Duodenal mucosa (tissue), 2 donors: Measurements from ENCODE around the gene EDEM1.

Experiments used
- H3K27ac ChIP-seq: one replicate; pipeline ENCODE4 v1.7.0; 2013; ENCODE audit warnings: low read depth, low read length
- H3K27me3 ChIP-seq, 2 donors: one replicate each; pipeline ENCODE4 v1.7.0; 2013; ENCODE audit warnings: low read length in 2 of 2, control low read depth in 1 of 2; ENCODE audit not compliant: insufficient read depth in 2 of 2, control insufficient read depth in 1 of 2
- H3K36me3 ChIP-seq, 2 donors: one replicate each; pipeline ENCODE4 v1.7.0; 2013; ENCODE audit warnings: low read length in 2 of 2, control low read depth in 1 of 2; ENCODE audit not compliant: insufficient read depth in 2 of 2, control insufficient read depth in 1 of 2
- H3K4me1 ChIP-seq, 2 donors: one replicate each; pipeline ENCODE4 v1.7.0; 2013; ENCODE audit warnings: low read length in 2 of 2, control low read depth in 1 of 2; ENCODE audit not compliant: insufficient read depth in 2 of 2, control insufficient read depth in 1 of 2
- H3K4me3 ChIP-seq, 2 donors: one replicate each; pipeline ENCODE4 v1.7.0; 2013; ENCODE audit warnings: low read length in 2 of 2, low read depth in 1 of 2
- H3K9ac ChIP-seq, 2 donors: one replicate each; pipeline ENCODE4 v1.7.0; 2013; ENCODE audit warnings: low read length in 2 of 2, low read depth in 1 of 2
- H3K9me3 ChIP-seq, 2 donors: one replicate each; pipeline ENCODE4 v1.7.0; 2013; ENCODE audit warnings: low read length in 2 of 2, control low read depth in 1 of 2; ENCODE audit not compliant: control insufficient read depth in 1 of 2

Gene EDEM1

GRCh38 chr3:5187920-5188418 is 462 bp downstream of the EDEM1 start:
- peaks cover 13 to 23% of the 10 kb centered on the region in 2 donors for H3K4me1 ChIP-seq
- H3K27me3 ChIP-seq = no peaks in the 10 kb centered on the region
- peak overlapping the region; percentile 88 for H3K27ac ChIP-seq

DNA sequence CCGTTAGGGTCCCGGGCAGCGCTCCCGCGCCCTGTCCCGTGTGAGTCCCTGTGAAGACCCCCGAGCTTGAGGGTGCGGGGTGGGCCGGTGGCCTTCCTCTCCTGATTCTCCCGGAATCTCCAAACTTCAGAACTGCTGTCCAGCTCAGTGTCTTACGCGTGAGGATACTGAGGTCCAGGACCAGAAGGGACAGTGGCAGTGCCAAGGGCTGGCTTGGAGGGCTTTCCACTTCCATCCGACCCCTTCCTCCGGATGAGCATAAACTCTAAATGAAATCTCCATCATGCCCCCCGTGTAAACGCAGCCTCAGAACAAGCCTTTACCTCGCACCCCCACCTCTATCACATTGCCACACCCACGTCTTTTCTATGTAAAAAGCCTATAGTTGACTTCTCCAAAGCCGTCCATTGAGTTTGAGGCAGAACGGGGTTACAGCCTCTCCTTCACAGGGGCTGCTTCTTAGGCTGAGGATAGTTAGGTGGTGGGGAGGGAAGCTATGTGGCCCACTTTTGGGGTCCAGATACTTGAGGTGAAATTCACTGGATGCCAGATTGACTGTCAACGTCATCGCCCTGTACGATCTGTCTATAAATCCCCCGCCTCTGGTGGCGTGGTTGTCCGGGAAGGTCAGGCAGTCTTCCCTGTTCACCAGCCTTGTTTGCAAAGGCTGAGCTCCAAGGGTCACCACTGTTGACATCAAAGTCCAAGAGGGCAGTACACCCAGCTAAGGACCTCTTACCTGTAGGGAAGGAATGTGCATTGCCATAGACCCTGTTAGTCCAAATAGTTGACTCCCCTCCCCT is 1.1 kb downstream of the EDEM1 start:
- Histone ChIP-seq H3K27me3 (no peaks in the 10 kb centered on the region), H3K4me1 (peaks cover 13 to 23% of the 10 kb centered on the region in 2 donors), H3K4me3 (peak overlapping the region; percentile 73 to 82), H3K9ac (peak overlapping the region; percentile 95 to 96), H3K9me3 (no peaks in the 10 kb centered on the region), H3K27ac (peak overlapping the region; percentile 88), H3K36me3 (no peaks in the 10 kb centered on the region)

More at GRCh38 chr3:5187920-5188418, 462 bp downstream of the EDEM1 start:
- Histone ChIP-seq H3K9me3 (no peaks in the 10 kb centered on the region), H3K36me3 (no peaks in the 10 kb centered on the region), H3K9ac (peak overlapping the region; percentile 95 to 96), H3K4me3 (peak overlapping the region; percentile 73 to 82)

- Histone ChIP-seq H3K27ac (no peak overlapping the region), H3K27me3 (no peaks in the 10 kb centered on the region), H3K9ac (peak overlapping the region; percentile 35 to 40), H3K4me1 (peaks cover 18 to 37% of the 10 kb centered on the region in 2 donors), H3K9me3 (no peaks in the 10 kb centered on the region), H3K36me3 (no peaks in the 10 kb centered on the region), H3K4me3 (peak overlapping the region; percentile 42 to 82)
Observed at GRCh38 chr3:5190147-5190791, 2.8 kb downstream of the EDEM1 start.

DNA sequence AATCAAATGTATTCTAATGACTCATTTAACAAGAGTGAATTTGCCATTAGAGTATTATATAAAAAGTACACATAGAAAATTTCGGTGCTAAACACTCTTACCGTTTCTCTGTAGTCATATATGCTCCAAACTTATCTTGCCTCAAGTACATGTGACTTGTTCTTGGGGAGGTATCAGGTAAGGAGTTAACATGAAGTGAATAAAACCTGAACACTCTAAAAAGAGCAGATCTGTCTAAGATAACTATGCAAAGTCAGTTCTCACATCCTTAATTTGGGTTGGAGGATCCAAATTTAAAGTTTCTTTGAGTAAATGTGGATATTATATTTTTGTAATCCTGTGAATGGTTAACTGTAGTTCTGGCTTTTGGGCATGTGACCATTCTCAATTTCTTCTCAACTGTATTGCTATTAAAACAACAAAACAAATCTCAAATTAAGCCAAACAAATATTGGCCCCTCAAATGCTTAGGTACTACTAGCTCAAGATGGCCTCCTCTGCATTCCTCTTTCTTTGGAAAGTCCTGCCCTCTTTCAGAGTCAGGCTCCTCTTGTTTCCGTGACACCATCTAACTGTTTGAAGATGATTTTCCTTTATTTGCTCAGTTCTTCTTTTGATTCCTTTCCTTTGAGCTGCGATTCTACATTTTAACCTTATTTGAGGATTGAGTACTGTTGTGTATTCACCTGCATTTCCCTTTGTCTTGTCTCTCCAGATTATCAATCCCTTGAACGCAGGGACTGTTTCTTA is 4.2 kb downstream of the EDEM1 start:
- Histone ChIP-seq H3K9ac (no peak overlapping the region), H3K36me3 (peaks cover 0 to 8% of the 10 kb centered on the region in 2 donors), H3K27ac (no peak overlapping the region), H3K4me3 (peak overlapping the region in 1 of 2 donors; percentile 6), H3K4me1 (peaks cover 24 to 45% of the 10 kb centered on the region in 2 donors), H3K9me3 (no peaks in the 10 kb centered on the region), H3K27me3 (no peaks in the 10 kb centered on the region)

- no peak overlapping the region for H3K27ac ChIP-seq
- no peak overlapping the region for H3K4me3 ChIP-seq
- no peaks in the 10 kb centered on the region for H3K9me3 ChIP-seq
- H3K36me3 ChIP-seq = peaks cover 0 to 8% of the 10 kb centered on the region in 2 donors
- peaks cover 29 to 46% of the 10 kb centered on the region in 2 donors for H3K4me1 ChIP-seq
- H3K27me3 ChIP-seq = no peaks in the 10 kb centered on the region
- H3K9ac ChIP-seq = no peak overlapping the region
Observed at GRCh38 chr3:5192571-5193365, 5.3 kb downstream of the EDEM1 start.

DNA sequence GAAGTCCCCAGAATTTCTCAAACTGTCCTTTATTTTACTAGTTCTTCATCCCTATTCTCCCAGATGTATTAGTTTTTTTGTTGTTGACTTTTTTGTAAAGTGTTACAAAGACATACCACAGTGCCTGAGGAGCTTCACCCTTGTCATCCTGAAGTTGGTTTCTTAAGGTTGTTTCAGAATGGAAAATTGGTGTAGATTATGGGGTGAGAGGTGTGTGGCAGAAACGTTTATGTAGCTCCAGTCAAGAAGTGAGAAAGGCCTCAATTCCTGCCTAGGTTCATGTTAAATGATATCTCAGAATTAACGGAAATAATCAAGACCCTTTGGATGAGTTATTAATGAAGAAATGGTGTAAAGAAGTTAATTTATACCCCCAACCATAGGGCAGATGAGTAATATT is 6.8 kb downstream of the EDEM1 start:
- no peak overlapping the region for H3K27ac ChIP-seq
- H3K9me3 ChIP-seq = no peaks in the 10 kb centered on the region
- no peaks in the 10 kb centered on the region for H3K27me3 ChIP-seq
- no peak overlapping the region for H3K9ac ChIP-seq
- peaks cover 0 to 16% of the 10 kb centered on the region in 2 donors for H3K36me3 ChIP-seq
- H3K4me1 ChIP-seq = peaks cover 23 to 48% of the 10 kb centered on the region in 2 donors
- no peak overlapping the region for H3K4me3 ChIP-seq

GRCh38 chr3:5194801-5195509 is 7.4 kb downstream of the EDEM1 start:
- H3K4me3 ChIP-seq = no peak overlapping the region
- no peak overlapping the region for H3K27ac ChIP-seq
- no peaks in the 10 kb centered on the region for H3K27me3 ChIP-seq
- H3K4me1 ChIP-seq = peaks cover 22 to 45% of the 10 kb centered on the region in 2 donors
- no peak overlapping the region for H3K9ac ChIP-seq
- no peaks in the 10 kb centered on the region for H3K9me3 ChIP-seq
- H3K36me3 ChIP-seq = peaks cover 0 to 22% of the 10 kb centered on the region in 2 donors

DNA sequence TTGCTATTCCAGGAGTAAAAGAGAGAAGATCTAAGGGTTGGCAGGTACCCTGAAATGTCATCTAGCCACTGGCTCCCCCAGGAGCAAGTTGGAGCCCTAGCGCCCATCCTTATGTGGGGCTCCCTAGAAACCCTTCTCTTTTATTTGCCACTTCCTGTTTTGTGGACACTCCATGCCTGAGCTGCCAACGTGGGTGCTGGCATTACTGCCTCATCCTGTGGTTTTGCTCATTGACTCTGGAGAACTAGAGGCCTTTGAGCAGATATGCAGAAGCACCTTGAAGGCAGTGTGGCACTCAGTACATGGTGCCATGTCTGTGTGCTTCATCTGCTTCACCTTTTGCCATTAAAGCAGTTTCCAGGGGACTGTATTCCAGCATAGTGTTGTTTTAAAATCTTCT is 8.1 kb downstream of the EDEM1 start:
- Histone ChIP-seq H3K9ac (no peak overlapping the region), H3K9me3 (no peaks in the 10 kb centered on the region), H3K27me3 (no peaks in the 10 kb centered on the region), H3K4me1 (peaks cover 16 to 39% of the 10 kb centered on the region in 2 donors), H3K27ac (no peak overlapping the region), H3K36me3 (peaks cover 3 to 27% of the 10 kb centered on the region in 2 donors), H3K4me3 (no peak overlapping the region)

GRCh38 chr3:5197022-5197421 is 9.5 kb downstream of the EDEM1 start:
- Histone ChIP-seq H3K27ac (no peak overlapping the region), H3K4me1 (peaks cover 16 to 32% of the 10 kb centered on the region in 2 donors), H3K27me3 (no peaks in the 10 kb centered on the region), H3K4me3 (no peak overlapping the region), H3K9me3 (no peaks in the 10 kb centered on the region), H3K9ac (no peak overlapping the region), H3K36me3 (peaks cover 4 to 41% of the 10 kb centered on the region in 2 donors)
